Measurements from ENCODE around the gene SET. TPM values are rescaled to one million over a fixed set of nuclear protein-coding genes. Genes with fewer than 3 reads are reported as not detected.
A peak's percentile ranks its signal among the peaks of the same experiment; 100 is the strongest.

The SET gene
- total RNA-seq, 2 experiments from 2014 or later = 749 to 755 TPM

GRCh38 chr9:128731691-128732090, 42.7 kb downstream of the SET start:
- Mint-ChIP-seq H3K27ac (no peak overlapping the region), H3K9me3 (no peaks in the 10 kb centered on the region), H3K4me1 (ENCODE audit: low read depth) (peaks cover 7% of the 10 kb centered on the region), H3K4me3 (no peak overlapping the region), H3K36me3 (ENCODE audit: low read depth) (peaks cover 5% of the 10 kb centered on the region), H3K27me3 (no peaks in the 10 kb centered on the region)
- ChIA-PET POLR2A (no interaction called here), CTCF (interaction anchor here (1.8 kb wide), 1 partner anchor 30 kb away, joined by 4 read pairs; the partner anchor contains the start of gene PKN3)
- no peak for DNase-seq
- TF ChIP-seq CTCF (IDR thresholded peaks at IDR 0.05) = no peak
- ATAC-seq = no peak
- intact Hi-C loops (cut with micrococcal nuclease) = no loop called here

GRCh38 chr9:128732576-128732975, 43.6 kb downstream of the SET start:
- Mint-ChIP-seq H3K4me3 (no peak overlapping the region), H3K4me1 (ENCODE audit: low read depth) (peaks cover 4% of the 10 kb centered on the region), H3K36me3 (ENCODE audit: low read depth) (peaks cover 5% of the 10 kb centered on the region), H3K9me3 (no peaks in the 10 kb centered on the region), H3K27ac (no peak overlapping the region), H3K27me3 (no peaks in the 10 kb centered on the region)
- intact Hi-C loops (cut with micrococcal nuclease) = no loop called here
- POLR2A ChIA-PET = interaction anchor here (1.1 kb wide), 1 partner anchor 10 kb away, joined by 3 read pairs; no protein-coding TSS in a partner anchor
- ATAC-seq (no peak), DNase-seq (no peak)
- no peak for TF ChIP-seq CTCF (IDR thresholded peaks at IDR 0.05)
- CTCF ChIA-PET = interaction anchor here (0.9 to 1.8 kb wide), 2 partner anchors 26 to 31 kb away, joined by 3 to 4 read pairs; partner anchors contain the start of gene PKN3

GRCh38 chr9:128733256-128733655, 44.2 kb downstream of the SET start:
- Mint-ChIP-seq H3K27ac (no peak overlapping the region), H3K36me3 (ENCODE audit: low read depth) (peaks cover 5% of the 10 kb centered on the region), H3K4me1 (ENCODE audit: low read depth) (peaks cover 4% of the 10 kb centered on the region), H3K9me3 (no peaks in the 10 kb centered on the region), H3K4me3 (no peak overlapping the region), H3K27me3 (no peaks in the 10 kb centered on the region)
- CTCF ChIA-PET = interaction anchor here (0.9 to 1.8 kb wide), 3 partner anchors 18 to 31 kb away, joined by 3 to 4 read pairs (median 3); partner anchors contain the start of gene PKN3
- ATAC-seq = peak; percentile 47
- POLR2A ChIA-PET = interaction anchor here (1.1 to 1.2 kb wide), 2 partner anchors 9 to 10 kb away, joined by 3 read pairs; partner anchors contain the start of gene ZDHHC12
- intact Hi-C loops (cut with micrococcal nuclease) = no loop called here
- peak; percentile 38 for DNase-seq
- TF ChIP-seq CTCF (IDR thresholded peaks at IDR 0.05) = no peak

GRCh38 chr9:128735373-128735772, 46.4 kb downstream of the SET start:
- CTCF ChIA-PET = no interaction called here
- H3K27me3 Mint-ChIP-seq = no peaks in the 10 kb centered on the region
- no peak overlapping the region for H3K27ac Mint-ChIP-seq
- ATAC-seq = no peak
- no peak for TF ChIP-seq CTCF (IDR thresholded peaks at IDR 0.05)
- no peaks in the 10 kb centered on the region for H3K9me3 Mint-ChIP-seq
- DNase-seq = no peak
- H3K4me1 Mint-ChIP-seq (ENCODE audit: low read depth) = peaks cover 4% of the 10 kb centered on the region
- no peak overlapping the region for H3K4me3 Mint-ChIP-seq
- peaks cover 8% of the 10 kb centered on the region for H3K36me3 Mint-ChIP-seq (ENCODE audit: low read depth)
- intact Hi-C loops (cut with micrococcal nuclease) = no loop called here
- POLR2A ChIA-PET = interaction anchor here (2.0 kb wide), 1 partner anchor 11 kb away, joined by 7 read pairs; the partner anchor contains the start of gene ZDHHC12

- ATAC-seq (no peak), DNase-seq (no peak)
- no peaks in the 10 kb centered on the region for H3K27me3 Mint-ChIP-seq
- H3K36me3 Mint-ChIP-seq (ENCODE audit: low read depth) = peaks cover 4% of the 10 kb centered on the region
- ChIA-PET CTCF (no interaction called here), POLR2A (interaction anchor here (0.6 to 1.3 kb wide), 2 partner anchors 9 to 25 kb away, joined by 3 read pairs; no protein-coding TSS in a partner anchor)
- no peak overlapping the region for H3K27ac Mint-ChIP-seq
- TF ChIP-seq CTCF (IDR thresholded peaks at IDR 0.05) = no peak
- no peak overlapping the region for H3K4me3 Mint-ChIP-seq
- no peaks in the 10 kb centered on the region for H3K9me3 Mint-ChIP-seq
- intact Hi-C loops (cut with micrococcal nuclease) = no loop called here
- no peaks in the 10 kb centered on the region for H3K4me1 Mint-ChIP-seq (ENCODE audit: low read depth)
Observed at GRCh38 chr9:128742401-128742800, 53.4 kb downstream of the SET start.

All from activated CD8-positive, alpha-beta T cell treated with anti-CD3 and anti-CD28 coated beads for 36 hours (primary cell).